ENCODE data around the gene DCT.
"Not testable (repeated sequence)": the region's sequence is repeated elsewhere in the genome, so short reads cannot be mapped to it uniquely, and the experiment has no call there.

The DCT gene

DNA sequence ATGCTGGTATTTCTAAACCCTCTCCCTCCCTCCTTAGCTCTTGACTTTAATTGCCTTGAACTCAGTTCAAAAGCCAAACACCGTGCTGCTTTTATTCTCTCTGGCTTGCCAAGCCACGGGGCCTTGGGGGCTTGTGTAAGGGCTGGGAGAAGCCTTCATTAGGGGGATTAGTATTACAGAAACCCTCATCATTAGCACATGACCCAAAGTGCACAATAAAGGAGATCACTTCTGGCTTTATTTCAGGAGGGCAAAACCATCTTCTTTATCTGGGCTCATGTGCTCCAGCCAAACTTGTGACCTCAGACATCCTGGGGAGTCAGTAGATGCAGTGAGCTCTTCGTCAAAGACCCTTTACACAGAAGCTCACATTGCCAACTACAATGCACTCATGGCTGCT, at the start of gene DCT:
DCT (minus strand) TSS at position 67 of the 400 bp plus-strand sequence. CDS start 427 bp downstream, outside the sequence.
- no peak for DNase-seq

DNA sequence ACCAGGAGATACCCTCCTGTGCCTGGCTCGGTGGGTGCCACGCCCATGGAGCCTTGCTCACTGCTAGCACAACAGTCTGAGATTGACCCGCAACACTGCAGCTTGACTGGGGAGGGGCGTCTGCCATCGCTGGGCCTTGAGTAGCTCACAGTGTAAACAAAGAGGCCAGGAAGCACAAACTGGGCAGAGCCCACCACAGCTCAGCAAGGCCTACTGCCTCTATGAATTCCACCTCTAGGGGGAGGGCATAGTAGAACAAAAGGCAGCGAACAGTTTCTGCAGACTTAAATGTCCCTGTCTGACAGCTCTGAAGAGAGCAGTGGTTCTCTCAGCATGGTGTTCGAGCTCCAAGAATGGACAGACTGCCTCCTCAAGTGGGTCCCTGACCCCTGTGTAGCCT, 47.5 kb upstream of the DCT start:
- DNase-seq = not testable (repeated sequence)

DNA sequence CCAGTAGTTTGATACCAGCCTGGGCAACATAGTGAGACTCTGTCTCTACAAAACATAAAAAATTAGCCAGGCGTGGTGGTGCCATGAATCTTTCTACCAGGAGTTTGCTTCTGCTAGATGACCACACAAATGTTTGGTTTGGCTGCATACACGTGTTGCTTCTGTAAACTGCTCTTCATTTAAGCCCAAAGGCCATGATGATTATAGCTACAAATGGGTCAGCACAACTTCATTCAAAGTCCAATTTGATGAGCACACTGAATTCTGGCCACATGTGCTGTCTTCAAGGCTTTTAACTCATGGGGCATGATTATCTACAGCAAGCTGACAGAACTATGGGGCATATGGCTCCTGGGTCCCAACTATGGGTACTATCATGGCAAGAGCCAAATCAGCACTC, 46.3 kb upstream of the DCT start:
- no peak for DNase-seq

DNA sequence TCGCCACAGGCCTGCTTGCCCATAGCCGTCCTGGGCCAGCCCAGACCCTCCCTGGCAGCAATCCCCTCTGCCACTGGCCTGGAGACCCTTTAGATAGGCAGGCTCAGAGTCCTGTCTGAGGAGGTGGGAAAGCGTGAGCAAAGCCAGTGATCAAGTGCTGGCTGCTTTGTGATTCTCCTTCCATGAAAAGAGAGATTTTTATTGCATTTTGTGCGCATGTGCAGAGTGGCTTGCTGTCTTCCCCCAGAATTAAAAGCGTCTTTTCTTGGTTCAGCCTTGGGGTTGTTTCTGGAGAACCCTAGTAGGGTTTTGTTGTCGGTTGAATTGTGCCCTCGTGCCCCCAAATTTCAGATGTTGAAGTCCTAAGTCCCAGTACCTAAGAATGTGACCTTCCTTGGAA, 44.9 kb upstream of the DCT start:
- no peak for DNase-seq

DNA sequence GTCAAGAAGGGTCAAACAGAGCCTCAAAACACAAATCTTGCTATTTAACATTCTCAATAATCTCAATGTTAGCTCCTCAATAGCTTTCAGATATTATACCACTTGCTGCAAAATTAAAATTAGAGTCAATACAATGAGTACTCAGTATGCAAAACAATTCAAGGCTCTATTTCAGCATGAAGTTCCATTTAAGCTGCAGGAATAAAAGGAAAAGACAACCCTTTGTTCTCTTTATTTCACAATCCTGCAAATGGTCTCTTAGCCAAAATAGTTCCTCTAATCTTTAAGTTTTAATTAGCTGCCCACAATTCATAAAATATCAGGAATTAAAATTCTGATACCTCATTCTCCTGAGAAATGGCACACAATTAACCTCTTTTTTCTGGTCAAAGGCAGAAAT, 40.5 kb upstream of the DCT start:
- DNase-seq = no peak

- DNase-seq = no peak
Observed at GRCh38 chr13:94516456-94516855, 37.0 kb upstream of the DCT start.

GRCh38 chr13:94515911-94516310, 36.4 kb upstream of the DCT start:
- no peak for DNase-seq

- no peak for DNase-seq
Observed at GRCh38 chr13:94515374-94515773, 35.9 kb upstream of the DCT start.

- no peak for DNase-seq
Observed at GRCh38 chr13:94513026-94513425, 33.5 kb upstream of the DCT start.

- DNase-seq = no peak
Observed at GRCh38 chr13:94505730-94506129, 26.2 kb upstream of the DCT start.

GRCh38 chr13:94503851-94504250, 24.4 kb upstream of the DCT start:
- no peak for DNase-seq

DNA sequence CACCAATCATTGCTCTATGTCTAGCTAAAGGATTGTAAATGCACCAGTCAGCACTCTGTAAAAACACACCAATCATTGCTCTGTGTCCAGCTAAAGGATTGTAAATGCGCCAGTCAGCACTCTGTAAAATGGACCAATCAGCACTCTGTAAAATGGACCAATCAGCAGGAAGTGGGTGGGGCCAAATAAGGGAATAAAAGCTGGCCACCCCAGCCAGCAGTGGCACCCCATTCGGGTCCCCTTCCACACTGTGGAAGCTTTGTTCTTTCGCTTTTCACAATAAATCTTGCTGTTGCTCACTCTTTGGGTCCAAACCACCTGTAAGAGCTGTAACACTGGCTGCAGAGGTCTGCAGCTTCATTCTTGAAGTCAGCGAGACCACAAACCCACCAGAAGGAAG, 19.3 kb upstream of the DCT start:
- not testable (repeated sequence) for DNase-seq

DNA sequence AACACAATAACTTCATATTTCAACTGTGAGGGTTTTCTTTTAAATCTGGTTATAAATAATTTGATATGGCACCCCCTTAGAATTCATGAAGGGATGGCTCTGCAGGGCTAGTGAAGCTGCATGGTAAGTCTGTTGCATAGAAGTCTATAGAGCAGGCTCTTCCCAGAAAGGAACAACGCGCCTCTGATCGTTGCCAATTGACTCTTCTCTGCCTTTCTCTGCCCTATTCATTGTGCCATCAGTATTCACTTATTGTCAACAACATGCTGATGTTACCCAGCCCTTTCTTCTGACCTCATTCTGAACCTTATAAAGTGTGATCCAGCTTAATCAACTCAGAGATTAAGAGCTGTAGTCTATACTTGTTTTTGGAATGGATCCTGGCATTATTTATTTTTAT, 16.3 kb upstream of the DCT start:
- no peak for DNase-seq

DNA sequence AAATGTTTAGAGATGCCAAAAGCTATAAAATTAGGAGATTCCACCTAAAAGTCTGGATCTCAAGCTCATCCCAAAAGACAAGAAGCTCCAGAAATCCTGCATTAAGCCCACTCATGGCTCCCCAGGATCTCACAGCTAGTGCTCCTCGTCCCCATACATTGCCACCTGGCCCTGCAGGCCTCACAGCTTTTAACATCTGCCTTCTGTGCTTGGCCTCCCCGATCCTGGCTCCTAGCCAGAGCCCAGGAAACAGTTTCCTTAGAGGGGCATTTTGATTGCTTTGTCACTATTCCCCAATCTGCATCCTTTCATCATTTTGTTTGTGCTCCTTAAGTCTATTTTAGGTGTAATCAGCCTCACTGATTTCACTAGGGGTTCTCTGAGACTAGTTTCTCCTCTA, 14.5 kb upstream of the DCT start:
- no peak for DNase-seq

DNA sequence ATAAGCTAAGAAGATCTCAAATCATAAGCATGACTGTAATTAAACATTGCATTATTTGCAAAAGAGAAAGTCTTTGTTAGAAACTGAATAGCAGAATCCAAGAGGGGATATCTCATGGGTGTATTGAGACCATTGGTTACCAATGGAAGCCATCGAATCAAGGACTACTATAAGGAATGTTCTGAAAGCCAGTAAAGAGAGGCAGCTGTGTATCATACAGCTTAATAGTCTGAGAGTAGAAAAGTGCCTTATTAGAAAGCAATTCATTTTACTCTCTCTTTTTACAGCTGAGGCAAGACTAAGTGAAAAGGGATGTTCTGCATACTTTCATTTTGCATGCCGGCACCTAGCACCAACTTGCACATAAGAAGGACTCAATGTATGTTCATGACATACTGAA, 7.6 kb upstream of the DCT start:
- no peak for DNase-seq

- no peak for DNase-seq
Observed at GRCh38 chr13:94483970-94484369, 4.5 kb upstream of the DCT start.

- peak; percentile 77 for DNase-seq
Observed at GRCh38 chr13:94481941-94482340, 2.5 kb upstream of the DCT start.

DNA sequence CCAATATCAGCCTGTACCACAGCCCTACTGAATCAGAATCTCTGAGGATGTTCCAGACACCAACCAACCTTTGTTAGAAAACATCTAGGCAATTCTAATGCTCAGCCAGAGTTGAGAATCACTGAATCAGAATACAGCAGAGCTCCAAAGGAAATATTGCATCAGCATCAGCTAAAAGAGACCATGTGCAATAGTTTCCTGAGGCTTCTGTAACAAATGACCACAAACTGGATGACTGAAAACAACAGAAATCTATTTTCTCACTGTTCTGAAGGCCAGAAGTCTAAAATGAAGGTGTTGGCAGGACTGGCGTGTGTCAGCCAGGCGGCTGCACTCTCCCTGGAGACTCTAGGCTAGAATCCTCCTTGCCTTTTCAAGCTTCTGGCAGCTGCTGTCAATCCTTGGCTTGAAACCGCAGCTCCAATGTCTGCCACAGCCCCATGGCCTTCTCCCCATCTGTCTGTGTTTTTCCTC, 1.2 kb upstream of the DCT start:
- DNase-seq = peak; percentile 89

DNA sequence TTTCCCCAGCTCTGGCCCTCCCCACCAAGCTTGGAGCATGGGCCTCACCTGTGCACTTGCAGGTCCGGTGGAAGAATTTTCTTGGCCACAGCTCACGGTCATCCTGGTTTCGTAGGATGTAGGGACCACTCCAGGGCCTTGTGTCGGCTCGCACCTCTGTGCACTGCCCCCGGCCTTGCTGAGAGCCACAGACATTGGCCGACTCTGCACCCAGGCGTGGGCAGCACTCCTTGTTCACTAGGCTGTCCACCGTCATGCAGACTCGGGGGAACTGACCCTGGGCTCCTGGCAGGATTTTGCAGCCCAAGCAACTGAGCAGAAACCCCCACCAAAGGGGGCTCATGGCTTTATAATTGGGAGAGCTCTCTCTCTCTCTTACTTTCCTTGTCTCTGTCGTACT, 569 bp downstream of the DCT start:
- DNase-seq = no peak

DNA sequence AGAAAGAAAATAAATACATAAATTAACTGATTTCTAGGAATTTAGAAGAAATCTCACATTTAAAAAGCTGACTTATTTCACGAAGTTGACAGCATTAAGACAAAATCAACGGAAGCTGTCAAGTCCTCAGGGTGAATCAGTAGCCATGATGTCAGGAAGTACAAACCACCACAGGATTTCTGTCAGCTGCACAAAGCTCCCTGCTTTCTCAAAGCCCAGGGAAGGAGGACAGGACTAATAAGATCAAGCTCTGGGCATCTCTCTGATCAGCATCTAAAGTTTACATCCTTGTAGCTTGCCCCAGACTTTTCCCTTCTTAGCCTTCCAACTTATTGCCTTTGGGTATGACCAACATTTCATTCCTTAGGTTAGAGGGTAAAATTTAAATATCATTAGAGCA, 9.4 kb downstream of the DCT start:
- DNase-seq = no peak

DNA sequence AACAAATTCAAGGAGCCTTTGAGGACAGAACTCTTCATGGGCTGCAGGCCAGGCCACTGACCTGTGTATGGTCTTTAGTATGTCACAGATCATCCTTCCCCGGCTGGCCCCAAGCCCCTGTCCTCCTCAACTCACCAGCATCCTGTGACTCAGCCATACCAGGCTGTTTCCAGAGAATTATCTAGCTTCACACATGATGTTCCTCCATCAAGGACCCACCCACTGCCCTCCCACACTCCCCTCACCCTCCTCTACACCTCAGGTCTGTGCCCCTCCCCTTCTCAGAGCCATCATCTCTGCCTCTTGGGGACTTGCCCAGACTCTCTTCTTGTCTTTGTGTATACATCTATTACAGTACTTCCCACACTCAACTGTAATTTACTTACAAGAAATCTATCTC, 14.7 kb downstream of the DCT start:
- DNase-seq = no peak

DNA sequence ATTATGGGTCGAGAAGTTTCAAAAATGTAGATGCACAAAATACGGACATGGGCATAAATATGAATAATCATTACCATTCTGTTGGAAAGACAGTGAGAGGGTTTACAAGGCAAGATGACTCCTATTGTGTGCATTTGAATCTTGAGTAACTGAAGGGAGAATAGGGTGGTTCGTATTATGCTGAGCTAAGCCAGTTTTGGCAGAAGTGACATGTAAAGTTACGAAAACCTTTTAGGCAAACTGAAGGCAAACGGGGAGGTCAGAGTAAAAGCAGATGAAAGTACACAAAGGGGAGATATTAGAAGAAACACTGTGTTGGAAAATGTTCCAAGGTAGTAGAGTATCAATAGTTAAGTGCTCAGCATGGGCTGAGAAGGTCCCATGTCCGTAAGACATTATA, 16.8 kb downstream of the DCT start:
- DNase-seq = no peak

DNA sequence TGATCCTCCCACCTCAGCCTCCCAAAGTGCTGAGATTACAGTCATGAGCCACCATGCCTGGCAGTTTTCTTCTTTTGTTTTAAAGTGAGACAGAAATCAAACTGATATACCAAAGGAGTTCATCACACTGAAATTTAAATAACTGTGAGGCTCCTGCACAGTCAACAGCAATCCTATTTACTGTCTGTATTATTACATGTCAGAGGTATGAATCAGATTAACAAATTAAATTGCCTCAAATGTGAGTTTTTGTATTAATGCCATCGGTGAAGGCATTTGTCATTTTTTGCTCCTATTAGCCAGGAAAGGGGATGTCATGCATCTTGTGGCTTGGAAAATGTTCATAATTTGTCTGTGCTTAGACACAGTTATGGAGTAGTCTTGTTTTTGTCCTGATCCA, 20.4 kb downstream of the DCT start:
- no peak for DNase-seq

DNA sequence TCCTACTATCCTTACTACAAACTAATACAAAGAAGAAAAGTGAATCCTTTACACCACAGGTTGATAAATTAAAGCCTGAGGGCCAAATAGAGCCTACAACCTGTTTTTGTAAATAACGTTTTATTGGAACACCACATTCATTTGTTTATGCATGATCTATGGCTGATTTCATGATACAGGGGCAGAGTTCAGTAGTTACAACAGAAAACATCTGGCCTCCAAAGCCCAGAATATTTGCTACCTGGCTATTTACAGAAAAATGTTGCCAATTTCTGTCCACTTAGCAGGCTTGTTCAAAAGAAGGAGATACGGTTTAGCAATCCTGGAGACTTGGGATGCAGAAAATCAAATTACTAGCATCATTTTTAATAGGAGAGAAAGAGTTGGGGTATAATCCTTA, 24.1 kb downstream of the DCT start:
- no peak for DNase-seq

GRCh38 chr13:94454906-94455305, 24.6 kb downstream of the DCT start:
- no peak for DNase-seq

DNA sequence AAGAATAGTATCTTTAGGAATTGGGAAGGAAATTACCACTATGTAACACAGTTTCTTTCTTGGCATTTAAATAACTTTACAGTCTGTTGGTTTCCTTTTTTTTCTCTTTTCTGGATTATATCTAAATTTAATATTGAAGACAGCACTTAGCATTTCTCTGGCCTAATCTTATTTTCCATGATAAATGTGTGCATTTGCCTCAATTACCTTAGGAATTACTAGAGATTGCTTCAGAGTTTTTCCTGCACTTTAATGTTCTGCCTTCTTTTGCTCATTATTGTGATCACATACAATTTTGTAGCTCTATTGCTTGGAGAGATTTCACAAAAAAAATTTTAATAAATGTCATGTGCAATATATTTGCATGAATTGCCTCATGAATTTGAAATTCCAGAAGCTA, 25.1 kb downstream of the DCT start:
- no peak for DNase-seq
